ENCODE data around the gene NLRP2B.

- no peak for TF ChIP-seq SIN3A (IDR thresholded peaks at IDR 0.05; ENCODE audit: borderline replicate concordance, insufficient read depth, low read length)
- TF ChIP-seq REST (IDR thresholded peaks at IDR 0.05; ENCODE audit: insufficient read depth in 1 of 2, low read depth in 2 of 2, low read length in 2 of 2), result no peak
- no peak for TF ChIP-seq TAF1 (IDR thresholded peaks at IDR 0.05; ENCODE audit: borderline replicate concordance, insufficient read depth, low read length)
Measured at GRCh38 chrX:57640674-57641016, 39.4 kb downstream of the NLRP2B start.
